GM19099 (cell line): ENCODE measurements around the gene ABITRAM.

ENCODE experiments used
- POLR2A ChIP-seq: IDR thresholded peaks from 3 replicates; pipeline ENCODE4 v1.6.1; 2011; ENCODE audit warnings: low read depth; ENCODE audit not compliant: insufficient read length; ENCODE audit errors: extremely low read depth

Gene ABITRAM

GRCh38 chr9:108963459-108964143 is 29.4 kb downstream of the ABITRAM start:
- no peak for TF ChIP-seq POLR2A

GRCh38 chr9:108967916-108968315 is 33.7 kb downstream of the ABITRAM start:
- no peak for TF ChIP-seq POLR2A

DNA sequence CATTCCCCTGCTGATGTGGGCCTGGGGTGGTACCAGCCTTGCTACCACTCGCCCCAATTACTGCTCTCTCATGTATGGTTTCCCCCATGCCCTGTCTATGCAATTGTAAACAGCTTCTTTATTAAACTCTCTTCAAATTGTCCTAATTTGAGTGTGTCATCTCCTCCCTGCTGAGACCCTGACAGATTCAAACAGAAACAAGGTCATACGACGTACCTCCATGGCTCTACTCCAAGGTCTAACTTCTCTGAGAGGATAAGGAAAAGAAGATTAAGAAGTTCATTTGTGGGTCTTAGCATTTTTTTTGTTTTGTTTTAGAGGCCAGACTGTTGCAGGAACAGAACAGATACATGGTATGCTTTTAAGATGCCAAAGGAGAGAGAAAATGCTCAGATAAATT is 38.0 kb downstream of the ABITRAM start:
- TF ChIP-seq POLR2A = no peak

DNA sequence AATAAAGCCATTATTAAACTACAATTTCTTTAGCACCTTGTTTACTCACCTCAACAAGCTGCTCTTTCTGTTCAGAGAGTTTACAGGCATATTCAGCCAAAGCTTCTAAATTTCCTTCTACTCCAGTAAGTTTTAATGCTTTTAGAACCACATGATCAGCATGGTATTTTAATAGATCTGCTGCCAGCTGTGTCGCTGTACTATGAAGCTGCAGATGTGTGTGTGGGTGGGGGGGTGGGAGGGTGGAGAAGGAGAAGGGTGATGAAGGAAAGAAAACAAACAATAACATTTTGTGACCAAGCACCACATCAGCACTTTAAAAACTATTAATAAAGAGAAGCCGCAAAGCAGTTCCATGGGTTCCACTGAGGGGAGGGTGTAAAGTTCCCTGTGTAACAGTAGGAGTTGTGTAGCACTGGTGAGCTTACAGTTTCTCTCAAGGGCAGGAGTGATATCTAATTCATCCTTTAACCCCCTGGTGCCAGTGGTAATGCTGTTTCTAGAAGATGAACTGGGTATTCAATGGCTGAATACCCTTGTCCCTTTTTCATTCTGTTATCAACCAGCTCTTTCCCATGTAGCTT is 38.5 kb downstream of the ABITRAM start:
- no peak for TF ChIP-seq POLR2A

- TF ChIP-seq POLR2A = no peak
These were observed 39.7 kb downstream of the ABITRAM start for GRCh38 chr9:108973895-108974294.

DNA sequence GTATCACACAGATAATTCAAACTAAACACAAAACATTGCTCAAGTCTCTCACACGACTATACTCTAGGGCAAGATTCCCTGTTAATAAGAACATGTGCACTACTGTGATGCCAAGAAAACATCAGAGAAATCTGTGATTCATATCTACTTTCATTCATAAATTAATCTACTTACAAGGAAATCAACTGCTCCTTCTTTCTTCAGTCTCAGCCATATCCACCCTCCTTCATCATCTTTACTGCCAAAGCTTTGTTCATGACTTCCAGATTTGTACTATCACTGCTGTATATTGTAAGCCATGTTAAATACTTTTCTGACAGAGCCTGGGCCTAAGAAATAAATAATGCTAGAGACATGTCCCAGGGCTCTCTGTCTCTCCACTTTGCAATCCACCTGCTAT is 44.0 kb downstream of the ABITRAM start:
- TF ChIP-seq POLR2A = no peak

- TF ChIP-seq POLR2A = no peak
These were observed 46.7 kb downstream of the ABITRAM start for GRCh38 chr9:108980893-108981292.

DNA sequence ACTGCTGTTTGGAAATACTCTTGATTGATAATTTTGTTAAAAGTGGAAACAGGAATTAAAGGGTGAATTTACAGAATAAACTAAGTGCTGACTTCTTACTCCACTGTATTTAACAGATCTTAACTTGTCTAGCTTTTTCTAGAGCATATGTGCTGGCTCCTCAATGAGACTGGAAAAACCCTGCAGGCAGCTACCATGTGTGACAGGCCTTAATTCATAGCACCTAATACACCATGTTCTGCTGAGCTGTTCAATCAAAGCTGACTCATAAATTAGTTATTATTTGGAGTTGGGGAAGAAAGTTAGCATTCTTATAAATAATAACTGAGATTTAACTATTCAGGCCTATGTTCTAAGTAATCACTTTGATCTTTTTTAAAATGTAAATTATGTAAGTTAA is 49.7 kb downstream of the ABITRAM start:
- TF ChIP-seq POLR2A = no peak
